Esophagus squamous epithelium (tissue), 4 donors: Measurements from ENCODE around the gene ZNF277.

ENCODE experiments used
- CTCF ChIP-seq, 6 experiments: fragments of 450-650 bp in 4 of 6; fragments of 200-600 bp in 2 of 6; sonication (generic) in 2 of 6; IDR thresholded peaks; one replicate each; pipeline ENCODE4 v1.5.1; 2016 to 2019; ENCODE audit warnings: antibody characterized with exemption in 6 of 6, mild to moderate bottlenecking in 4 of 6, moderate library complexity in 4 of 6
- POLR2A ChIP-seq, 4 donors: fragments of 450-650 bp; IDR thresholded peaks; one replicate each; pipeline ENCODE4 v1.6.1; 2017; ENCODE audit warnings: antibody characterized with exemption in 4 of 4, mild to moderate bottlenecking in 4 of 4, moderate library complexity in 3 of 4

DNA sequence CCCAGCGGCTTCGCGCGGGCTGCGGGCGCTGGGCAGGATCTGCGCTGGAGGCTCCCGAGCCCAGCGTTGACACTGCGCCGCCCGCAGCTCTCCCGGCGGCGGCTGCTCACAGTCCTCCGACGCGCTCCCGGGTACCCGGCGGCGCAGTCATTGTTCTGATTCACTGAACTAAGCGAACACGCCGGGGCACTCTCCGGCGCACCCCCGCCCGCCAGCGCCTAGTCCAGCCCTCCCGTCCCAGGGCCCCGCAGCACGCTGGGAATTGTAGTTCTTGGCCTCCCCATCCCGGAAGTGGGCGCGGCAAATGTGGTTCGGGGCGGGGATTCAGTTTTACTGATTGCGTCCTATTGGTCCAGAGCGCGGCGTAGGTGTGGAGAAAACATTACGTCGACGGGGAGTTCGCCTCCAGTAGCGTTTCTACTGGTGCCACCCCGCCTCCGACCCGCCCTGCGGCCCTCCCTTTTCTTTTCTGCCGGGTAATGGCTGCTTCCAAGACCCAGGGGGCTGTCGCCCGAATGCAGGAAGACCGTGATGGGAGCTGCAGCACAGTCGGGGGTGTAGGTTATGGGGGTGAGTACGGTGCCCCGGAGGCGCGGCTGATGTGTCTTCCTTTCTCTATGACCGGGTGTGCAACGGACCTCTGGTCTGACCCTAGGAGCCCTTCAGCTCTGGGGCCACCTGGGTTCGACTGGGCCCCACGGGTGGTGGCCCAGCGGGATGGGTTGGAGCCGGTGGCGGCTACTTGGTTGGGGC lies at the start of gene ZNF277, which contains the start of gene DOCK4:
- TF ChIP-seq CTCF (IDR thresholded peaks at IDR 0.05) (peak in 3 of 6 experiments; percentile 4 to 35 (median 5)), POLR2A (IDR thresholded peaks at IDR 0.05) (peak in 3 of 4 donors; percentile 83 to 93 (median 91))
